A673 (cell line): ENCODE measurements around the gene ATF6. TPM values are rescaled to one million over a fixed set of nuclear protein-coding genes. Genes with fewer than 3 reads are reported as not detected.

Experiments
- BruUV-seq: library from RNA; stranded (reverse); fragments of 400-500 nt; replicated peaks from 2 replicates; lab custom pipeline; 2021; lab: Mats Ljungman, UMichigan
- CTCF ChIA-PET: fragments of 300-600 bp; sonication (Branson Sonifier 250); formaldehyde crosslinking; loops from one replicate; lab custom pipeline; 2022; ENCODE audit warnings: antibody characterized with exemption; lab: Charles Lee
- POLR2A ChIA-PET: fragments of 300-600 bp; sonication (Branson Sonifier 250); formaldehyde crosslinking; loops from one replicate; lab custom pipeline; 2022; ENCODE audit warnings: antibody characterized with exemption; ENCODE audit not compliant: low non-redundant PET; lab: Charles Lee
- DNase-seq: peaks from one replicate; pipeline ENCODE4 v3.0.0-alpha.2; 2015; ENCODE audit warnings: low spot score
- H3K27ac ChIP-seq: fragments of 200-600 bp; sonication (generic); 2 replicates; pipeline ENCODE4 v1.5.1; 2016; ENCODE audit warnings: mixed run types, low read depth, mild to moderate bottlenecking, mixed read lengths, antibody characterized with exemption, low read length; ENCODE audit not compliant: poor library complexity, severe bottlenecking
- H3K27me3 ChIP-seq: fragments of 200-600 bp; sonication (generic); replicated peaks from 2 replicates; pipeline ENCODE4 v1.6.1; 2017; ENCODE audit warnings: mixed run types, low read depth, mild to moderate bottlenecking, mixed read lengths, antibody characterized with exemption, low read length; ENCODE audit not compliant: insufficient read depth, poor library complexity
- H3K36me3 ChIP-seq: fragments of 200-600 bp; sonication (generic); 2 replicates; pipeline ENCODE4 v1.6.1; 2016; ENCODE audit warnings: mixed run types, mild to moderate bottlenecking, mixed read lengths, antibody characterized with exemption, low read length; ENCODE audit not compliant: insufficient read depth, poor library complexity, severe bottlenecking
- H3K4me1 ChIP-seq: fragments of 200-600 bp; sonication (generic); 2 replicates; pipeline ENCODE4 v1.6.1; 2017; ENCODE audit warnings: mixed run types, mild to moderate bottlenecking, mixed read lengths, antibody characterized with exemption, low read length; ENCODE audit not compliant: insufficient read depth, poor library complexity, severe bottlenecking
- H3K4me3 ChIP-seq: fragments of 200-600 bp; sonication (generic); 2 replicates; pipeline ENCODE4 v1.5.1; 2016; ENCODE audit warnings: low read depth, mixed run types, mild to moderate bottlenecking, mixed read lengths, low read length; ENCODE audit not compliant: poor library complexity, severe bottlenecking
- H3K9me3 ChIP-seq: fragments of 200-600 bp; sonication (generic); 2 replicates; pipeline ENCODE4 v1.6.1; 2016; ENCODE audit warnings: mixed run types, low read depth, mild to moderate bottlenecking, mixed read lengths, antibody characterized with exemption, low read length; ENCODE audit not compliant: poor library complexity, severe bottlenecking
- EZH2 ChIP-seq: fragments of 200-600 bp; sonication (generic); IDR thresholded peaks from 2 replicates; pipeline ENCODE4 v1.6.1; 2017; ENCODE audit warnings: borderline replicate concordance, low read depth, mild to moderate bottlenecking, mixed read lengths, antibody characterized with exemption, low read length; ENCODE audit not compliant: poor library complexity, severe bottlenecking
- intact Hi-C: fragments of 100-400 bp; cut with micrococcal nuclease; formaldehyde crosslinking; loops from one replicate; pipeline ENCODE4 v1.10.0; 2022; ENCODE audit not compliant: unreplicated experiment
- total RNA-seq: library from RNA; stranded (reverse); gene quantifications from 2 replicates; pipeline ENCODE4 v1.2.3, GENCODE V29; 2021
- TF ChIP-seq, protein P1 (sequence below): fragments of 300-800, 200-600 bp; sonication (generic); conservative IDR thresholded peaks from 2 replicates; pipeline ENCODE4 v1.5.1; 2017; ENCODE audit warnings: low read depth, mild to moderate bottlenecking, antibody characterized with exemption, low read length, moderate library complexity, mixed read lengths

Gene ATF6
- total RNA-seq, 1 experiment from 2014 or later = 21.8 TPM

- H3K9me3 ChIP-seq = no peaks in the 10 kb centered on the region
- no peaks in the 10 kb centered on the region for H3K36me3 ChIP-seq
- intact Hi-C loops = no loop called here
- no peaks in the 10 kb centered on the region for H3K27me3 ChIP-seq
- TF ChIP-seq, protein P1, sequence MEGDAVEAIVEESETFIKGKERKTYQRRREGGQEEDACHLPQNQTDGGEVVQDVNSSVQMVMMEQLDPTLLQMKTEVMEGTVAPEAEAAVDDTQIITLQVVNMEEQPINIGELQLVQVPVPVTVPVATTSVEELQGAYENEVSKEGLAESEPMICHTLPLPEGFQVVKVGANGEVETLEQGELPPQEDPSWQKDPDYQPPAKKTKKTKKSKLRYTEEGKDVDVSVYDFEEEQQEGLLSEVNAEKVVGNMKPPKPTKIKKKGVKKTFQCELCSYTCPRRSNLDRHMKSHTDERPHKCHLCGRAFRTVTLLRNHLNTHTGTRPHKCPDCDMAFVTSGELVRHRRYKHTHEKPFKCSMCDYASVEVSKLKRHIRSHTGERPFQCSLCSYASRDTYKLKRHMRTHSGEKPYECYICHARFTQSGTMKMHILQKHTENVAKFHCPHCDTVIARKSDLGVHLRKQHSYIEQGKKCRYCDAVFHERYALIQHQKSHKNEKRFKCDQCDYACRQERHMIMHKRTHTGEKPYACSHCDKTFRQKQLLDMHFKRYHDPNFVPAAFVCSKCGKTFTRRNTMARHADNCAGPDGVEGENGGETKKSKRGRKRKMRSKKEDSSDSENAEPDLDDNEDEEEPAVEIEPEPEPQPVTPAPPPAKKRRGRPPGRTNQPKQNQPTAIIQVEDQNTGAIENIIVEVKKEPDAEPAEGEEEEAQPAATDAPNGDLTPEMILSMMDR = no peak
- TF ChIP-seq EZH2 = no peak
- ChIA-PET CTCF (no interaction called here), POLR2A (no interaction called here)
- no peak for DNase-seq
- H3K4me1 ChIP-seq = no peaks in the 10 kb centered on the region
- BruUV-seq = no TSS peak
- H3K4me3 ChIP-seq = no peak overlapping the region
- no peak overlapping the region for H3K27ac ChIP-seq
Observed at GRCh38 chr1:161987872-161988271, 221.8 kb downstream of the ATF6 start.

GRCh38 chr1:161988413-161988812 lies 222.3 kb downstream of the ATF6 start:
- POLR2A ChIA-PET = no interaction called here
- intact Hi-C loops = no loop called here
- Histone ChIP-seq H3K9me3 (no peaks in the 10 kb centered on the region), H3K27ac (no peak overlapping the region), H3K4me3 (no peak overlapping the region), H3K36me3 (no peaks in the 10 kb centered on the region), H3K27me3 (no peaks in the 10 kb centered on the region), H3K4me1 (no peaks in the 10 kb centered on the region)
- TF ChIP-seq EZH2 = no peak
- TF ChIP-seq, protein P1 = no peak
- CTCF ChIA-PET = no interaction called here
- DNase-seq = no peak
- BruUV-seq = no TSS peak

DNA sequence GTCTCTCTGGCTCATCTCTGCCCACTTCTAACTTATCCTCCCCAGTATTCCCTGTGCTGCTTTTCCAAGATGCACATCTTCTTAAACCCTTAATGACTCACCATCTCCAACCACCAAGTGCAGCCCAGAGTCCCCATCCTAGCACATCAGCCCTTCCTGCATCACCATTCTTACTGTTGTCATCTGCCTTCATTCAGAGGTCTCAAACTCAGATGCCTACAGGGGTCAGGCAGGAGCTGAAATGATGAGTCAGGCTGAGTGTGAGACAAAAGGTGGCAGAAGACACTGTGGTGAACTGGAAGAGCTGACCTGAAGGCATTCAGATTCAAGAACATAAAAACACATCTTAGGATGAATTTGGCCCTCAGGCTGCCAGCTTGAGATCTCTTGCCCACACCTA lies 223.0 kb downstream of the ATF6 start:
- H3K4me1 ChIP-seq = no peaks in the 10 kb centered on the region
- no peak for DNase-seq
- H3K36me3 ChIP-seq = no peaks in the 10 kb centered on the region
- CTCF ChIA-PET = no interaction called here
- TF ChIP-seq EZH2 = no peak
- TF ChIP-seq, protein P1 = no peak
- no TSS peak for BruUV-seq
- no peaks in the 10 kb centered on the region for H3K9me3 ChIP-seq
- intact Hi-C loops = no loop called here
- H3K27me3 ChIP-seq = no peaks in the 10 kb centered on the region
- H3K4me3 ChIP-seq = no peak overlapping the region
- H3K27ac ChIP-seq = no peak overlapping the region
- POLR2A ChIA-PET = no interaction called here
